ENCODE results near the gene ZFHX3. TPM values are rescaled to one million over a fixed set of nuclear protein-coding genes. Genes with fewer than 3 reads are reported as not detected.

ZFHX3 gene
- total and polyA plus RNA-seq, 2 donors (not counting 1 experiment from before 2014, with no cell fraction given): 0.54 to 6.6 TPM

- Mint-ChIP-seq H3K27ac (no peak overlapping the region), H3K9me3 (ENCODE audit: insufficient read depth) (peaks cover 1% of the 10 kb centered on the region), H3K4me3 (no peak overlapping the region), H3K4me1 (no peaks in the 10 kb centered on the region), H3K27me3 (no peaks in the 10 kb centered on the region)
- H3K36me3 ChIP-seq (replicated peaks in 1 of 2; ENCODE audit: control extremely low read depth in 1 of 2, control insufficient read depth in 1 of 2, extremely low read depth in 1 of 2, insufficient read depth in 2 of 2, low read length in 1 of 2): no peaks in the 10 kb centered on the region
- WGBS (ENCODE audit: insufficient coverage): 93% methylated on average over 3 of the region's 3 CpGs
- no peak for DNase-seq
- no peak overlapping the region for H3K4me2 ChIP-seq (replicated peaks; ENCODE audit: low read depth, low read length, poor library complexity, severe bottlenecking)
- ChIA-PET CTCF (no interaction called here), POLR2A (no interaction called here)
- no peaks in the 10 kb centered on the region for H3K4me1 ChIP-seq (ENCODE audit: control insufficient read depth in 2 of 2, insufficient read depth in 2 of 2, low read length in 2 of 2)
- TF ChIP-seq EZH2 (IDR thresholded peaks at IDR 0.05; ENCODE audit: borderline replicate concordance, insufficient read depth, low read depth, low read length, poor library complexity, severe bottlenecking) (no peak), CTCF (IDR thresholded peaks at IDR 0.05) (no peak)
- no peak for ATAC-seq (ENCODE audit: low read depth)
- H2AFZ ChIP-seq (ENCODE audit: insufficient read depth, low read depth, low read length, poor library complexity, severe bottlenecking): no peak overlapping the region
- H3K79me2 ChIP-seq (ENCODE audit: control insufficient read depth, insufficient read depth, low read length): no peaks in the 10 kb centered on the region
- H4K20me1 ChIP-seq (ENCODE audit: control insufficient read depth, insufficient read depth, low read length, poor library complexity, severe bottlenecking): no peaks in the 10 kb centered on the region
- H3K4me3 ChIP-seq (ENCODE audit: control extremely low read depth in 1 of 5, extremely low read depth in 1 of 5, insufficient read depth in 1 of 5, low read depth in 2 of 5, low read length in 4 of 5): no peak overlapping the region
- intact Hi-C loops (cut with micrococcal nuclease): no loop called here
- H3K9ac ChIP-seq (ENCODE audit: low read length): no peak overlapping the region
- H3K9me3 ChIP-seq (ENCODE audit: control extremely low read depth in 1 of 3, control insufficient read depth in 2 of 3, insufficient read depth in 1 of 3, low read length in 2 of 3): peaks cover 0 to 2% (median 0%) of the 10 kb centered on the region in 3 donors
- no peaks in the 10 kb centered on the region for H3K27me3 ChIP-seq (replicated peaks in 1 of 4; ENCODE audit: control extremely low read depth in 1 of 4, control insufficient read depth in 3 of 4, insufficient read depth in 4 of 4, low read length in 3 of 4)
- no peak overlapping the region for H3K27ac ChIP-seq (ENCODE audit: low read length in 2 of 2)
Observed at GRCh38 chr16:72751076-72751475, 296.9 kb downstream of the ZFHX3 start.

- H3K9ac ChIP-seq (ENCODE audit: low read length): no peak overlapping the region
- no peak overlapping the region for H2AFZ ChIP-seq (ENCODE audit: insufficient read depth, low read depth, low read length, poor library complexity, severe bottlenecking)
- H3K27ac ChIP-seq (ENCODE audit: low read length in 2 of 2): no peak overlapping the region
- no peak for DNase-seq
- Mint-ChIP-seq H3K27ac (no peak overlapping the region), H3K4me3 (no peak overlapping the region), H3K4me1 (peaks cover 2% of the 10 kb centered on the region), H3K27me3 (no peaks in the 10 kb centered on the region), H3K9me3 (ENCODE audit: insufficient read depth) (no peaks in the 10 kb centered on the region)
- ChIA-PET CTCF (no interaction called here), POLR2A (no interaction called here)
- intact Hi-C loops (cut with micrococcal nuclease): no loop called here
- no peak overlapping the region for H3K4me3 ChIP-seq (ENCODE audit: control extremely low read depth in 1 of 5, extremely low read depth in 1 of 5, insufficient read depth in 1 of 5, low read depth in 2 of 5, low read length in 4 of 5)
- no peaks in the 10 kb centered on the region for H3K9me3 ChIP-seq (ENCODE audit: control extremely low read depth in 1 of 3, control insufficient read depth in 2 of 3, insufficient read depth in 1 of 3, low read length in 2 of 3)
- no peaks in the 10 kb centered on the region for H3K36me3 ChIP-seq (replicated peaks in 1 of 2; ENCODE audit: control extremely low read depth in 1 of 2, control insufficient read depth in 1 of 2, extremely low read depth in 1 of 2, insufficient read depth in 2 of 2, low read length in 1 of 2)
- TF ChIP-seq EZH2 (IDR thresholded peaks at IDR 0.05; ENCODE audit: borderline replicate concordance, insufficient read depth, low read depth, low read length, poor library complexity, severe bottlenecking): no peak
- no peak for TF ChIP-seq CTCF (IDR thresholded peaks at IDR 0.05)
- no peak for ATAC-seq (ENCODE audit: low read depth)
- no peaks in the 10 kb centered on the region for H4K20me1 ChIP-seq (ENCODE audit: control insufficient read depth, insufficient read depth, low read length, poor library complexity, severe bottlenecking)
- H3K4me1 ChIP-seq (ENCODE audit: control insufficient read depth in 2 of 2, insufficient read depth in 2 of 2, low read length in 2 of 2): no peaks in the 10 kb centered on the region
- H3K4me2 ChIP-seq (replicated peaks; ENCODE audit: low read depth, low read length, poor library complexity, severe bottlenecking): no peak overlapping the region
- no peaks in the 10 kb centered on the region for H3K27me3 ChIP-seq (replicated peaks in 1 of 4; ENCODE audit: control extremely low read depth in 1 of 4, control insufficient read depth in 3 of 4, insufficient read depth in 4 of 4, low read length in 3 of 4)
- no peaks in the 10 kb centered on the region for H3K79me2 ChIP-seq (ENCODE audit: control insufficient read depth, insufficient read depth, low read length)
Observed at GRCh38 chr16:72749091-72749490, 298.8 kb downstream of the ZFHX3 start.

Data from B cell (primary cell).